Ascending aorta (tissue), 2 donors: ENCODE data around the gene DDX56. TPM values are rescaled to one million over a fixed set of nuclear protein-coding genes. Genes with fewer than 3 reads are reported as not detected.

Experiments
- DNase-seq, 2 donors: peaks; one replicate each; pipeline ENCODE4 v3.0.0-alpha.2; 2019; ENCODE audit warnings: low spot score in 2 of 2
- H3K27ac ChIP-seq, 2 donors: fragments of 200-600 bp; sonication (generic); one replicate each; pipeline ENCODE4 v1.5.1; 2016 to 2017; ENCODE audit warnings: mild to moderate bottlenecking in 1 of 2
- H3K27me3 ChIP-seq: fragments of 200-600 bp; sonication (generic); one replicate; pipeline ENCODE4 v1.5.1; 2017
- H3K36me3 ChIP-seq, 2 donors: fragments of 200-600 bp; sonication (generic); one replicate each; pipeline ENCODE4 v1.5.1; 2016
- H3K4me1 ChIP-seq, 2 donors: fragments of 200-600 bp; sonication (generic); one replicate each; pipeline ENCODE4 v1.5.1; 2016 to 2017; ENCODE audit warnings: mild to moderate bottlenecking in 1 of 2
- H3K4me3 ChIP-seq, 2 donors: fragments of 200-600 bp; sonication (generic); one replicate each; pipeline ENCODE4 v1.5.1; 2016 to 2017; ENCODE audit warnings: mild to moderate bottlenecking in 1 of 2
- H3K9me3 ChIP-seq, 2 donors: fragments of 200-600 bp; sonication (generic); one replicate each; pipeline ENCODE4 v1.5.1; 2016
- CTCF ChIP-seq, 3 experiments: fragments of 200-600 bp in 2 of 3; fragments of 450-650 bp in 1 of 3; sonication (generic) in 2 of 3; IDR thresholded peaks; one replicate each; pipeline ENCODE4 v1.5.1; 2016 to 2019; ENCODE audit warnings: antibody characterized with exemption in 3 of 3, mild to moderate bottlenecking in 1 of 3, moderate library complexity in 1 of 3
- intact Hi-C: fragments of 100-400 bp; cut with DNase I; formaldehyde crosslinking; loops from one replicate; pipeline ENCODE4 v1.15.1; 2023
- total RNA-seq: library from RNA; depleted of rRNA; stranded (reverse); fragments of >200 nt; gene quantifications from one replicate; pipeline ENCODE4 v1.1.0, GENCODE V29; 2016

The DDX56 gene
- total RNA-seq, 1 donor from 2014 or later: 51.0 TPM

DNA sequence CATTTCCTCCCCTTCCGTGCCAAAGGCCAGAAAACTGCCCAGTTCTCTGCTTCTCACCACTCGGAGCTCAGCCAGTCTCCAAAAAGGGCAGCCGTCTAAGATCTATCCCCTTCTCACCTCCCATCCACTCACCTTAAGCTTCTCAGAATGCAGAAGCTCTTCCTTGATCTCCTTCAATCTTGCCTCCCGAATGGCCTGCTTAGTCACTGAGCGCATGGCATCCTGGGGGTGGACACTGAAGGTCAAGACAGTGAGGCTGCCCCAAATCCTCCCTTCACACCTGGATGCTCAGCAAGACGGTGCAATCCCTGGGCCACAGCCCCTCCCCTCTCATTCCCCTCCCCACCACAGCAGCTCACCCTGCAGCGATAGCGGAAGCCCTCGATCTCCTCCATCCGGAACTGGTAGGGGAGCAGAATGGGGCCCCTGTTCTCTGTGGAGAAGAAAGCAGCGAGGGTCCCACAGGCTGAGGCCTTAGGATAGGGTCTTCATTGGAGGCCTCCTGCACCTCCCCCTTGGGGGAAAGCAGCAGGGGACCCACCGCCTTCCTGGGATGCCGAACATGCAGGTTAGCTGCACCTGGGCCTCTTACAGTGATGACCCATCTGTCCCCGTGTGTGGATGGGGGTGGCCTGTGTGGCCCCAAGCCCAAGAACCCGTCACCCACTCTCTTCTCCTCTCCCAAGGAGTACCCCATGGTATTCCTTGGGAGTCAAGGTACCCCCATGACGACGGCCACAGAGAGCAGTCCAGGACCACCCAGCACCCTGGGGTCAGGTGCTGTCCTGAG is 4.7 kb downstream of the DDX56 start:
- intact Hi-C loops: no loop called here
- H3K27me3 ChIP-seq: no peaks in the 10 kb centered on the region
- DNase-seq: no peak
- no peak for TF ChIP-seq CTCF (IDR thresholded peaks at IDR 0.05)
- H3K9me3 ChIP-seq: no peaks in the 10 kb centered on the region
- no peak overlapping the region for H3K27ac ChIP-seq
- peaks cover 4 to 13% of the 10 kb centered on the region in 2 donors for H3K4me1 ChIP-seq
- peaks cover 74 to 87% of the 10 kb centered on the region in 2 donors for H3K36me3 ChIP-seq
- no peak overlapping the region for H3K4me3 ChIP-seq

GRCh38 chr7:44567884-44568283 is 5.8 kb downstream of the DDX56 start:
- Histone ChIP-seq H3K4me3 (no peak overlapping the region), H3K27me3 (no peaks in the 10 kb centered on the region), H3K4me1 (peaks cover under 1 to 9% of the 10 kb centered on the region in 2 donors), H3K36me3 (peaks cover 74 to 93% of the 10 kb centered on the region in 2 donors), H3K9me3 (no peaks in the 10 kb centered on the region), H3K27ac (no peak overlapping the region)
- DNase-seq: peak in 1 of 2 donors; percentile 34
- intact Hi-C loops: no loop called here
- no peak for TF ChIP-seq CTCF (IDR thresholded peaks at IDR 0.05)

- no peak for DNase-seq
- Histone ChIP-seq H3K27ac (no peak overlapping the region), H3K4me1 (no peaks in the 10 kb centered on the region), H3K9me3 (no peaks in the 10 kb centered on the region), H3K4me3 (no peak overlapping the region), H3K27me3 (no peaks in the 10 kb centered on the region), H3K36me3 (peaks cover 67 to 82% of the 10 kb centered on the region in 2 donors)
- TF ChIP-seq CTCF (IDR thresholded peaks at IDR 0.05): no peak
- intact Hi-C loops: no loop called here
Measured at GRCh38 chr7:44566680-44567079, 7.0 kb downstream of the DDX56 start.

DNA sequence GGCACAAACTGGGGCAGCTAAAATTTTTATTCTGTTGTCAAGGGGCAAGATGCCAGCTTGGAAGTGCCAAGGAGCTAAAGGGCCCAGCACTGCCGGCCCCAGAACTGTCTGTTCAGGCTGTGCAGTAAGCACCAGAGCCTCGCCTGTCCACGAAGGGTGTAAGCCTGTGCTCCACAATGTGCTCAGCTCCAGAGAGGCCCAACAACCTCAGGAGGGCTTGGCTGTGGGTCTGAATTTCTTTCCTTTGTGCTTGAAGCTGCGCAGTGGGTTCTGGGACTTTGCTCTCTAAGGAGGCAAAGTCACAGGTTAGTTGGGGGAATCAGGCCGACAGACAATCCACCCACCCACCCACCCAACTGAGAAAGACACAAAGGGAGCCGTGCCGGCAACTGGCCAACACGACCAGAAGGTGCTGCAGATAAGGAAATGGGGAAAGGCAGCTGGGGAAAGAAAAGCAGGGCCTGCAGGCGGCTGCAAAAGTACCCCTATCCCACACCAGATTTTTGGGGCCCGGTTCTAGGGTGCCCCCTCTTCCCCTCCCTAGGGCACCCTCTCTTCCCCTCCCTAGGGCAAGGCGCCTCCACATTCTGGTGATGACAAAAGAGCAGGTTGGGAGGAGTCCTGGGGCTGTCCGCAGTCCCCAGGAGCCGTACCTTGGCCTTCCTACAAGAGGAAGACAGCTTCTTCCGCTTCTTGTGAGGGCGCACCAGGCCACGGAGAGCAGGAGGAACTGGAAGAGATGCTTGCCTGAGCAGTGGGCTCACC is 7.7 kb downstream of the DDX56 start:
- TF ChIP-seq CTCF (IDR thresholded peaks at IDR 0.05): no peak
- DNase-seq: no peak
- no peak overlapping the region for H3K27ac ChIP-seq
- no peak overlapping the region for H3K4me3 ChIP-seq
- H3K9me3 ChIP-seq: no peaks in the 10 kb centered on the region
- H3K27me3 ChIP-seq: no peaks in the 10 kb centered on the region
- H3K4me1 ChIP-seq: no peaks in the 10 kb centered on the region
- peaks cover 60 to 75% of the 10 kb centered on the region in 2 donors for H3K36me3 ChIP-seq
- intact Hi-C loops: loop anchor here (2.0 kb wide), 1 partner anchor 325 kb away; no protein-coding TSS in a partner anchor

- peak in 1 of 2 donors; percentile 76 for DNase-seq
Measured at GRCh38 chr7:44565097-44565794, 8.5 kb downstream of the DDX56 start.

More at GRCh38 chr7:44565097-44565794, 8.5 kb downstream of the DDX56 start:
- Histone ChIP-seq H3K9me3 (no peaks in the 10 kb centered on the region), H3K36me3 (peaks cover 53 to 68% of the 10 kb centered on the region in 2 donors), H3K27me3 (no peaks in the 10 kb centered on the region), H3K27ac (no peak overlapping the region), H3K4me3 (no peak overlapping the region), H3K4me1 (no peaks in the 10 kb centered on the region)
- peak; percentile 83 to 97 (median 96) for TF ChIP-seq CTCF (IDR thresholded peaks at IDR 0.05)
- intact Hi-C loops: loop anchor here (2.0 kb wide), 1 partner anchor 324 kb away; no protein-coding TSS in a partner anchor
